Pons (tissue), 1 donor: ENCODE measurements around the gene ABHD17B.

Source experiments
- DNase-seq: peaks from one replicate; pipeline ENCODE4 v3.0.0-alpha.2; 2016; ENCODE audit warnings: low spot score

Gene ABHD17B

GRCh38 chr9:71819115-71819739 is 91.8 kb downstream of the ABHD17B start:
- DNase-seq, result no peak

GRCh38 chr9:71816916-71817451 is 94.0 kb downstream of the ABHD17B start:
- no peak for DNase-seq
